ENCODE data around the gene HMOX2. TPM values are rescaled to one million over a fixed set of nuclear protein-coding genes. Genes with fewer than 3 reads are reported as not detected.

Gene HMOX2
- total RNA-seq, 1 experiment from 2014 or later: 55.1 TPM

- TF ChIP-seq CTCF (IDR thresholded peaks at IDR 0.05 in 2 of 3, conservative IDR thresholded peaks at IDR 0.05 in 1 of 3; ENCODE audit: borderline replicate concordance in 1 of 3, insufficient read depth in 1 of 3, low read depth in 2 of 3, low read length in 2 of 3) (no peak), TCF7L2 (IDR thresholded peaks at IDR 0.05; ENCODE audit: borderline replicate concordance, extremely low read depth, insufficient read depth, insufficient read length) (no peak)
These were observed 8.3 kb upstream of the HMOX2 start (continued) for GRCh38 chr16:4467916-4468315.

GRCh38 chr16:4468972-4469371 is 7.2 kb upstream of the HMOX2 start:
- RAD21 ChIA-PET (ENCODE audit: low non-redundant PET in 1 of 2, low total read pairs in 2 of 2, uncharacterized antibody in 2 of 2, unreplicated experiment in 2 of 2): no interaction called here
- ATAC-seq: no peak
- no peak for TF ChIP-seq ZBTB33 (IDR thresholded peaks at IDR 0.05; ENCODE audit: extremely low read depth, insufficient replicate concordance, low read length)
- no peak for TF ChIP-seq CEBPB (IDR thresholded peaks at IDR 0.05; ENCODE audit: low read depth)
- no peak for TF ChIP-seq CTCF (IDR thresholded peaks at IDR 0.05 in 2 of 3, conservative IDR thresholded peaks at IDR 0.05 in 1 of 3; ENCODE audit: borderline replicate concordance in 1 of 3, insufficient read depth in 1 of 3, low read depth in 2 of 3, low read length in 2 of 3)
- no peak for TF ChIP-seq TCF7L2 (IDR thresholded peaks at IDR 0.05; ENCODE audit: borderline replicate concordance, extremely low read depth, insufficient read depth, insufficient read length)
- TF ChIP-seq ZFX (IDR thresholded peaks at IDR 0.05): no peak
- no peak for TF ChIP-seq EZH2phosphoT487 (IDR thresholded peaks at IDR 0.05; ENCODE audit: borderline replicate concordance)
- no peak for TF ChIP-seq SIN3A (IDR thresholded peaks at IDR 0.05; ENCODE audit: low read depth)
- no peak for TF ChIP-seq SP1 (IDR thresholded peaks at IDR 0.05; ENCODE audit: low read depth)
- TF ChIP-seq REST (IDR thresholded peaks at IDR 0.05; ENCODE audit: low read depth): no peak
- no peak for TF ChIP-seq JUND (IDR thresholded peaks at IDR 0.05)

More at GRCh38 chr16:4468972-4469371, 7.2 kb upstream of the HMOX2 start:
- ChIA-PET CTCF (no interaction called here), POLR2A (no interaction called here)
- no TSS peak for BruUV-seq (replicated peaks)
- H3K27ac ChIP-seq (ENCODE audit: low read depth, low read length): no peak overlapping the region
- H3K9me2 ChIP-seq (ENCODE audit: insufficient read depth): no peaks in the 10 kb centered on the region
- peaks cover 20 to 23% of the 10 kb centered on the region in 2 experiments; a peak in 3 of 4 replicates for H3K36me3 ChIP-seq (ENCODE audit: control insufficient read depth in 1 of 2, insufficient read depth in 2 of 2, low read length in 2 of 2)
- H3K9ac ChIP-seq (ENCODE audit: low read length): no peak overlapping the region
- H3K27me3 ChIP-seq (ENCODE audit: insufficient read depth, low read length): no peaks in the 10 kb centered on the region
- H3K4me3 ChIP-seq (replicated peaks in 1 of 2; ENCODE audit: low read depth in 1 of 2, low read length in 2 of 2): no peak overlapping the region
- H3K9me3 ChIP-seq (ENCODE audit: control insufficient read depth in 1 of 2, insufficient read depth in 1 of 2, low read depth in 1 of 2, low read length in 2 of 2): no peaks in the 10 kb centered on the region
- no peak overlapping the region for H3K4me2 ChIP-seq (ENCODE audit: low read length)
- H3K79me2 ChIP-seq (ENCODE audit: insufficient read depth, low read length): peaks cover 26% of the 10 kb centered on the region
- no peak overlapping the region for H2AFZ ChIP-seq (ENCODE audit: low read depth, low read length, poor library complexity, severe bottlenecking)
- H3K4me1 ChIP-seq (ENCODE audit: control insufficient read depth in 1 of 2, insufficient read depth in 2 of 2, low read length in 2 of 2): peaks cover 4 to 27% of the 10 kb centered on the region in 2 experiments; a peak in 3 of 4 replicates
- intact Hi-C loops (cut with micrococcal nuclease): no loop called here
- DNase-seq (ENCODE audit: low read depth, low spot score): no peak
- H4K20me1 ChIP-seq (ENCODE audit: insufficient read depth): no peaks in the 10 kb centered on the region

All from HCT116 (cell line).